Measurements from ENCODE around the gene TMEM203.

- TF ChIP-seq CTCF (IDR thresholded peaks at IDR 0.05), result no peak
- TF ChIP-seq POLR2AphosphoS5 (IDR thresholded peaks at IDR 0.05), result no peak
- TF ChIP-seq POLR2A (IDR thresholded peaks at IDR 0.05), result no peak
- no peak for TF ChIP-seq EP300 (IDR thresholded peaks at IDR 0.05; ENCODE audit: low read depth)
Observed at GRCh38 chr9:137183980-137184595, 21.4 kb downstream of the TMEM203 start.
